GM21786 (cell line): Measurements from ENCODE around the gene RUNX3.
"Not testable (repeated sequence)": the region's sequence is repeated elsewhere in the genome, so short reads cannot be mapped to it uniquely, and the experiment has no call there.

Source experiments
- ATAC-seq: cut with Tn5 transposase; IDR thresholded peaks from one replicate; pipeline ENCODE4 v1.9.1; 2021; ENCODE audit not compliant: unreplicated experiment

The RUNX3 gene

GRCh38 chr1:24903011-24903461 lies 27.0 kb downstream of the RUNX3 start:
- no peak for ATAC-seq

GRCh38 chr1:24902471-24902891 lies 27.6 kb downstream of the RUNX3 start:
- no peak for ATAC-seq

- no peak for ATAC-seq
These were observed 28.1 kb downstream of the RUNX3 start for GRCh38 chr1:24901791-24902470.

GRCh38 chr1:24900985-24901781 lies 28.9 kb downstream of the RUNX3 start:
- no peak for ATAC-seq

- ATAC-seq = no peak
These were observed 29.6 kb downstream of the RUNX3 start for GRCh38 chr1:24900486-24900849.

GRCh38 chr1:24899581-24900485 lies 30.2 kb downstream of the RUNX3 start:
- ATAC-seq = no peak

- ATAC-seq = no peak
These were observed 31.1 kb downstream of the RUNX3 start for GRCh38 chr1:24898909-24899439.

- ATAC-seq = no peak
These were observed 31.7 kb downstream of the RUNX3 start for GRCh38 chr1:24898152-24898908.

- no peak for ATAC-seq
These were observed 32.6 kb downstream of the RUNX3 start for GRCh38 chr1:24897263-24898151.

GRCh38 chr1:24896596-24897262 lies 33.3 kb downstream of the RUNX3 start:
- ATAC-seq = no peak

GRCh38 chr1:24896176-24896575 lies 33.9 kb downstream of the RUNX3 start:
- no peak for ATAC-seq

GRCh38 chr1:24895511-24895910 lies 34.6 kb downstream of the RUNX3 start:
- ATAC-seq = no peak

- no peak for ATAC-seq
These were observed 36.1 kb downstream of the RUNX3 start for GRCh38 chr1:24894002-24894401.

- ATAC-seq = no peak
These were observed 36.6 kb downstream of the RUNX3 start for GRCh38 chr1:24893431-24893830.

- ATAC-seq = no peak
These were observed 37.6 kb downstream of the RUNX3 start for GRCh38 chr1:24892188-24893153.

GRCh38 chr1:24891367-24891766 lies 38.7 kb downstream of the RUNX3 start:
- ATAC-seq = not testable (repeated sequence)

- no peak for ATAC-seq
These were observed 39.2 kb downstream of the RUNX3 start for GRCh38 chr1:24890887-24891286.
